Measurements from ENCODE around the gene ARHGDIB.

The ARHGDIB gene

DNA sequence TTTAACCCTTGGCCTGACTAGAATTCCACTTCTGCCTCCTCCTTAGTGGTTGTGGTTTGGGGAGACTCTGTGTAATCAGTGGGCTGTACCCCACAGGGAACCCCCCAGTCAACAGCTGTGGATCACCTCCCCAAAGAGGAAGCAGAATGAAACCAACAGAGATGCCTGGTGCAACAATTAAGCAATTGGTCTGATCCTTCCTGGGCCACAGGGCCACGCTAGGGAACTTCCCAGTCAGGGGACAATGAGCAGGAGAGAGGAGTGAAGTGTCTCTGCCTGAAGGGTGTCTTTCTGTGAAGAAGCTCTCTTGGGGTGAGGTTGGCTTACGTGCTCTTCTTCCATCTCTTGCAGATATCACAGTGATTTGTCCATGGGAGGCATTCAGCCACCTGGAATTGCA is 19.6 kb upstream of the ARHGDIB start:
- Histone ChIP-seq H3K9ac (ENCODE audit: low read depth, low read length) (no peak overlapping the region), H3K9me3 (ENCODE audit: control insufficient read depth, insufficient read depth, low read length) (no peaks in the 10 kb centered on the region), H3K36me3 (ENCODE audit: control insufficient read depth, insufficient read depth, low read length) (no peaks in the 10 kb centered on the region), H3K4me1 (ENCODE audit: control insufficient read depth, insufficient read depth, low read length) (no peaks in the 10 kb centered on the region), H3K27me3 (ENCODE audit: control insufficient read depth, insufficient read depth, low read length) (no peaks in the 10 kb centered on the region), H3K4me3 (ENCODE audit: low read depth, low read length) (no peak overlapping the region)

- Histone ChIP-seq H3K9me3 (ENCODE audit: control insufficient read depth, insufficient read depth, low read length) (no peaks in the 10 kb centered on the region), H3K27me3 (ENCODE audit: control insufficient read depth, insufficient read depth, low read length) (no peaks in the 10 kb centered on the region), H3K4me3 (ENCODE audit: low read depth, low read length) (no peak overlapping the region), H3K9ac (ENCODE audit: low read depth, low read length) (no peak overlapping the region), H3K4me1 (ENCODE audit: control insufficient read depth, insufficient read depth, low read length) (no peaks in the 10 kb centered on the region), H3K36me3 (ENCODE audit: control insufficient read depth, insufficient read depth, low read length) (no peaks in the 10 kb centered on the region)
Measured at GRCh38 chr12:14979468-14979867, 18.1 kb upstream of the ARHGDIB start.

GRCh38 chr12:14976658-14977057 is 15.3 kb upstream of the ARHGDIB start:
- Histone ChIP-seq H3K4me3 (ENCODE audit: low read depth, low read length) (no peak overlapping the region), H3K27me3 (ENCODE audit: control insufficient read depth, insufficient read depth, low read length) (no peaks in the 10 kb centered on the region), H3K9me3 (ENCODE audit: control insufficient read depth, insufficient read depth, low read length) (no peaks in the 10 kb centered on the region), H3K4me1 (ENCODE audit: control insufficient read depth, insufficient read depth, low read length) (no peaks in the 10 kb centered on the region), H3K36me3 (ENCODE audit: control insufficient read depth, insufficient read depth, low read length) (no peaks in the 10 kb centered on the region), H3K9ac (ENCODE audit: low read depth, low read length) (no peak overlapping the region)

- Histone ChIP-seq H3K9ac (ENCODE audit: low read depth, low read length) (no peak overlapping the region), H3K4me1 (ENCODE audit: control insufficient read depth, insufficient read depth, low read length) (no peaks in the 10 kb centered on the region), H3K9me3 (ENCODE audit: control insufficient read depth, insufficient read depth, low read length) (no peaks in the 10 kb centered on the region), H3K27me3 (ENCODE audit: control insufficient read depth, insufficient read depth, low read length) (no peaks in the 10 kb centered on the region), H3K4me3 (ENCODE audit: low read depth, low read length) (no peak overlapping the region), H3K36me3 (ENCODE audit: control insufficient read depth, insufficient read depth, low read length) (no peaks in the 10 kb centered on the region)
Measured at GRCh38 chr12:14975457-14975856, 14.1 kb upstream of the ARHGDIB start.

- H3K9ac ChIP-seq (ENCODE audit: low read depth, low read length), result no peak overlapping the region
- H3K4me3 ChIP-seq (ENCODE audit: low read depth, low read length), result no peak overlapping the region
- no peaks in the 10 kb centered on the region for H3K27me3 ChIP-seq (ENCODE audit: control insufficient read depth, insufficient read depth, low read length)
- H3K9me3 ChIP-seq (ENCODE audit: control insufficient read depth, insufficient read depth, low read length), result no peaks in the 10 kb centered on the region
- H3K36me3 ChIP-seq (ENCODE audit: control insufficient read depth, insufficient read depth, low read length), result no peaks in the 10 kb centered on the region
- H3K4me1 ChIP-seq (ENCODE audit: control insufficient read depth, insufficient read depth, low read length), result no peaks in the 10 kb centered on the region
Measured at GRCh38 chr12:14974633-14975032, 13.2 kb upstream of the ARHGDIB start.

DNA sequence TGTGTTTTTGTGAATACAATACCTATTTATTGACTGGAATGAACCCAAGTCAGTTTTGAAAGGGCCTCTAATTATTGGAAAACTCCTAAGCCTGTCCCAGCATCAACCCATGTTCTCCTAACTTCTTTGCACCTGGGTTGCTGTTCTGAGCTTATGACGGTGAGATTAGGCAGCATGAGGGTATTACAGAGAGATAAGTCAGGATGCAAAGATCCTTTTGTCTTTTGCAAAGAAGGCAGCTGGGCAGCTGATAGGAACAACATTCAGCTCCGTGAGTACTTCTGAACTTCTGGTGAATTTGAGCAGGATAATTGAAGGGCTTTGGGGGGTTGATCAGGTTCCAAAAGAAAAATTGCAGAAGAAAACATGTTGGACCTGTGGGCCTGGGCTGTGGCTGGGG is 11.4 kb upstream of the ARHGDIB start, which contains the start of gene PDE6H:
Gene PDE6H (plus strand): TSS at position 227 of the 400 bp plus-strand sequence. CDS start 4,971 bp downstream, outside the sequence.
- H3K9me3 ChIP-seq (ENCODE audit: control insufficient read depth, insufficient read depth, low read length), result no peaks in the 10 kb centered on the region
- no peaks in the 10 kb centered on the region for H3K36me3 ChIP-seq (ENCODE audit: control insufficient read depth, insufficient read depth, low read length)
- no peaks in the 10 kb centered on the region for H3K4me1 ChIP-seq (ENCODE audit: control insufficient read depth, insufficient read depth, low read length)
- H3K27me3 ChIP-seq (ENCODE audit: control insufficient read depth, insufficient read depth, low read length), result no peaks in the 10 kb centered on the region
- no peak within 1 kb of the TSS for H3K4me3 ChIP-seq (ENCODE audit: low read depth, low read length)
- H3K9ac ChIP-seq (ENCODE audit: low read depth, low read length), result no peak within 1 kb of the TSS

DNA sequence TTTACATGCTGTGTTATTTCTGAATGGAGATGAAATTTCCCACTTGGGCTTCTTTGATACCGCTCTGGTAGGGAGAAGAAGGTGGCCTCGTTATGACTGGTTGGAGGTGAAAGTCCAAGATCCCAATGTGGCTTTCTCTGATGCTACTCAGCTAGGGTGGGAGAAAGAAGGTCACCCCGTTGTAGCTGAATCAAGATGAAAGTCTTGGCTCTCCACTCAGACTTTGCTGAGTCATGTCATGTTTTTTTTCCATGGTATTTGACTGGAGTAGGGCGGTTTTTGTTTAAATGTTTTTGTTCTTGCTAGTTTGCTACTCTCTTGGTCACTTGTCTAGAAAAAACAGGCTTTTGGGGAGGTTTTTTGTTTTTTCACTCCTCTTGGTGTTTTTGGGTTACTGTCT is 9.1 kb upstream of the ARHGDIB start:
- no peaks in the 10 kb centered on the region for H3K9me3 ChIP-seq (ENCODE audit: control insufficient read depth, insufficient read depth, low read length)
- no peaks in the 10 kb centered on the region for H3K27me3 ChIP-seq (ENCODE audit: control insufficient read depth, insufficient read depth, low read length)
- no peaks in the 10 kb centered on the region for H3K36me3 ChIP-seq (ENCODE audit: control insufficient read depth, insufficient read depth, low read length)
- H3K9ac ChIP-seq (ENCODE audit: low read depth, low read length), result no peak overlapping the region
- H3K4me1 ChIP-seq (ENCODE audit: control insufficient read depth, insufficient read depth, low read length), result no peaks in the 10 kb centered on the region
- no peak overlapping the region for H3K4me3 ChIP-seq (ENCODE audit: low read depth, low read length)

DNA sequence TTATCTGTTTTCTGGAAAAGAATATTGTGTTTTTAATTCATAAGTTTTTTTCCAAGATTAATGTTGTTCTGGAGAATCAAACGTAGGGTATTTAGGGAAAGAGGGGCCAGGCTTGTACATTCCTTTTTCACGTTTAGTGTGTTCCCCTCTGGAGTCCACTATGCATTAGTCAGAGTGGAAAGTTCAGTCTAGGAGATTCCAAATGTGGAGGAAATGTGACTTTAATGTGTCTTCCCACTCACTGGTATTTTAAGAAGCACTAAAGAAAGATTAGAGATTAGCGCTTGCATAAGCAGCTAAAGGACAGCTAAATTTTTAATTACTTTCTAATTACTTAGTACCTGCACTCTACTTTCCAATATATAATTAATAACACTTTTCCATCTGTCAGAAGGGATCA is 7.1 kb upstream of the ARHGDIB start:
- H3K4me1 ChIP-seq (ENCODE audit: control insufficient read depth, insufficient read depth, low read length), result no peaks in the 10 kb centered on the region
- no peak overlapping the region for H3K4me3 ChIP-seq (ENCODE audit: low read depth, low read length)
- H3K27me3 ChIP-seq (ENCODE audit: control insufficient read depth, insufficient read depth, low read length), result no peaks in the 10 kb centered on the region
- H3K36me3 ChIP-seq (ENCODE audit: control insufficient read depth, insufficient read depth, low read length), result no peaks in the 10 kb centered on the region
- H3K9ac ChIP-seq (ENCODE audit: low read depth, low read length), result no peak overlapping the region
- no peaks in the 10 kb centered on the region for H3K9me3 ChIP-seq (ENCODE audit: control insufficient read depth, insufficient read depth, low read length)

GRCh38 chr12:14965221-14965620 is 3.8 kb upstream of the ARHGDIB start:
- Histone ChIP-seq H3K9me3 (ENCODE audit: control insufficient read depth, insufficient read depth, low read length) (no peaks in the 10 kb centered on the region), H3K27me3 (ENCODE audit: control insufficient read depth, insufficient read depth, low read length) (no peaks in the 10 kb centered on the region), H3K4me1 (ENCODE audit: control insufficient read depth, insufficient read depth, low read length) (peaks cover 5% of the 10 kb centered on the region), H3K4me3 (ENCODE audit: low read depth, low read length) (no peak overlapping the region), H3K36me3 (ENCODE audit: control insufficient read depth, insufficient read depth, low read length) (no peaks in the 10 kb centered on the region), H3K9ac (ENCODE audit: low read depth, low read length) (no peak overlapping the region)

GRCh38 chr12:14964406-14964805 is 3.0 kb upstream of the ARHGDIB start:
- peaks cover 5% of the 10 kb centered on the region for H3K4me1 ChIP-seq (ENCODE audit: control insufficient read depth, insufficient read depth, low read length)
- no peaks in the 10 kb centered on the region for H3K27me3 ChIP-seq (ENCODE audit: control insufficient read depth, insufficient read depth, low read length)
- H3K9ac ChIP-seq (ENCODE audit: low read depth, low read length), result no peak overlapping the region

DNA sequence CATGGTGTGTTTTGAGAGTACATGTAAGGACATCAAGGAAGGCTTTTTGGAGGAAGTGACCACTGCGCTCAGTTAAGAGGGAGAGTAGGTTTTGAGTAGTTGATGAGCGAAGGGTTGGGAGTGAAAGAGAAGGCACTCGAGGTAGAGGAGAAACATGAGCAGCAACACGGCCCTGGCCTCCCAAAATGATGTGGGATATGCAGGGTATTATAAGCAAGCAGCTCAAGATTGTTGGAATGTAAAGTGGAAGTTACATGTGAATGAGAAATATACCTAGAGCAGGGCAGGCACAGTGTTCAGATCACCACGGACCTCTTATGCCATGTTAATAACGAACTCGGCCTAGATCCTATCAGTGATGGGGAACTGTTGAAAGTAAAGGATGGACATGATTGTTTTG is 2.1 kb upstream of the ARHGDIB start:
- no peak overlapping the region for H3K9ac ChIP-seq (ENCODE audit: low read depth, low read length)
- H3K27me3 ChIP-seq (ENCODE audit: control insufficient read depth, insufficient read depth, low read length), result no peaks in the 10 kb centered on the region
- no peak overlapping the region for H3K4me3 ChIP-seq (ENCODE audit: low read depth, low read length)
- no peaks in the 10 kb centered on the region for H3K9me3 ChIP-seq (ENCODE audit: control insufficient read depth, insufficient read depth, low read length)
- H3K36me3 ChIP-seq (ENCODE audit: control insufficient read depth, insufficient read depth, low read length), result no peaks in the 10 kb centered on the region
- H3K4me1 ChIP-seq (ENCODE audit: control insufficient read depth, insufficient read depth, low read length), result peaks cover 5% of the 10 kb centered on the region

More at GRCh38 chr12:14964406-14964805, 3.0 kb upstream of the ARHGDIB start:
- no peaks in the 10 kb centered on the region for H3K9me3 ChIP-seq (ENCODE audit: control insufficient read depth, insufficient read depth, low read length)
- H3K4me3 ChIP-seq (ENCODE audit: low read depth, low read length), result no peak overlapping the region
- no peaks in the 10 kb centered on the region for H3K36me3 ChIP-seq (ENCODE audit: control insufficient read depth, insufficient read depth, low read length)

DNA sequence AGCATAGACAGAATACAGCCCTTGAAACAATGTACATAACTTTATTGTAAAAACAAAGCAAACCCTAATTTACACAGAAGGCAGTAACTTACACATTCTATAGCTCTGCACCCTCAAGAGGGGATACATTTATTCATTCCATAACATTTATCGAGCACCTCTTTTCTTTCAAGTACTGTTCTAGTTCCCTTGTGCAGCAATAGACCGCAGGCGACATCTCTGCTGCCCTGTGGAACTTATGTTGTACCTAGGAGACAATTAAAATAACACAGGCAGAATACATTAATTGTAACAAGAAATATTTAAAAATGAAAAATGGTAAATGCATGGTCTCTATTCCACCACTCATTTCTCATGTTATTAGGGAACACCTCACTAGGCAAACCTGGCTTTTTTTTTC is 1.4 kb upstream of the ARHGDIB start:
- H3K9me3 ChIP-seq (ENCODE audit: control insufficient read depth, insufficient read depth, low read length), result no peaks in the 10 kb centered on the region

GRCh38 chr12:14962153-14962539 is 745 bp upstream of the ARHGDIB start:
- no peaks in the 10 kb centered on the region for H3K9me3 ChIP-seq (ENCODE audit: control insufficient read depth, insufficient read depth, low read length)
- H3K27me3 ChIP-seq (ENCODE audit: control insufficient read depth, insufficient read depth, low read length), result no peaks in the 10 kb centered on the region
- no peaks in the 10 kb centered on the region for H3K36me3 ChIP-seq (ENCODE audit: control insufficient read depth, insufficient read depth, low read length)
- no peak overlapping the region for H3K9ac ChIP-seq (ENCODE audit: low read depth, low read length)
- no peak overlapping the region for H3K4me3 ChIP-seq (ENCODE audit: low read depth, low read length)
- H3K4me1 ChIP-seq (ENCODE audit: control insufficient read depth, insufficient read depth, low read length), result peaks cover 5% of the 10 kb centered on the region

More for the DNA sequence above, 1.4 kb upstream of the ARHGDIB start:
- Histone ChIP-seq H3K4me3 (ENCODE audit: low read depth, low read length) (no peak overlapping the region), H3K9ac (ENCODE audit: low read depth, low read length) (no peak overlapping the region), H3K27me3 (ENCODE audit: control insufficient read depth, insufficient read depth, low read length) (no peaks in the 10 kb centered on the region), H3K4me1 (ENCODE audit: control insufficient read depth, insufficient read depth, low read length) (peaks cover 5% of the 10 kb centered on the region), H3K36me3 (ENCODE audit: control insufficient read depth, insufficient read depth, low read length) (no peaks in the 10 kb centered on the region)

Data from iPS-15b (cell line).